Measurements from ENCODE around the gene PSTK. TPM values are rescaled to one million over a fixed set of nuclear protein-coding genes. Genes with fewer than 3 reads are reported as not detected.

PSTK gene
- polyA plus RNA-seq, 1 donor from 2014 or later: 21.0 TPM

DNA sequence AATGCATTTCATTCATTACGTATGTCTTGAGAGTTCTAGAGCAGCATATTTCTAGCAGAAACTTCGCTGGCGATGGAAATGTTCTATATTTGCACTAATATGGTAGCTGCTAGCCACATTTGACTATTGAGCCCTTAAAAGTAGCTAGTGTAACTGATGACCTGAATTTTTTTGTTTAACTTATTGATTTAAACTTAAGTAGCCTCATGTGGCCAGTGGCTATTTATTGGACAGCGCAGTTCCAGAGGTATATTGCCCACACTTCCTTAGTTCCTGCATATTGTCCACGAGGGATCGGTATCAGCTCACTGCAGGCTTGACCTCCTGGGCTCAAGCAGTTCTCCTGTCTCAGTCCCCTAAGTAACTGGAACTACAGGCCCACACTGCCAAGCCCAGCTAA lies 3.7 kb downstream of the PSTK start:
- Histone ChIP-seq H3K36me3 (ENCODE audit: insufficient read depth, low read length) (peaks cover 5% of the 10 kb centered on the region), H3K4me2 (ENCODE audit: low read length) (no peak overlapping the region)
- TF ChIP-seq, protein P1, sequence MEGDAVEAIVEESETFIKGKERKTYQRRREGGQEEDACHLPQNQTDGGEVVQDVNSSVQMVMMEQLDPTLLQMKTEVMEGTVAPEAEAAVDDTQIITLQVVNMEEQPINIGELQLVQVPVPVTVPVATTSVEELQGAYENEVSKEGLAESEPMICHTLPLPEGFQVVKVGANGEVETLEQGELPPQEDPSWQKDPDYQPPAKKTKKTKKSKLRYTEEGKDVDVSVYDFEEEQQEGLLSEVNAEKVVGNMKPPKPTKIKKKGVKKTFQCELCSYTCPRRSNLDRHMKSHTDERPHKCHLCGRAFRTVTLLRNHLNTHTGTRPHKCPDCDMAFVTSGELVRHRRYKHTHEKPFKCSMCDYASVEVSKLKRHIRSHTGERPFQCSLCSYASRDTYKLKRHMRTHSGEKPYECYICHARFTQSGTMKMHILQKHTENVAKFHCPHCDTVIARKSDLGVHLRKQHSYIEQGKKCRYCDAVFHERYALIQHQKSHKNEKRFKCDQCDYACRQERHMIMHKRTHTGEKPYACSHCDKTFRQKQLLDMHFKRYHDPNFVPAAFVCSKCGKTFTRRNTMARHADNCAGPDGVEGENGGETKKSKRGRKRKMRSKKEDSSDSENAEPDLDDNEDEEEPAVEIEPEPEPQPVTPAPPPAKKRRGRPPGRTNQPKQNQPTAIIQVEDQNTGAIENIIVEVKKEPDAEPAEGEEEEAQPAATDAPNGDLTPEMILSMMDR (IDR thresholded peaks at IDR 0.05; ENCODE audit: poor library complexity, severe bottlenecking): no peak
- TF ChIP-seq RAD21 (conservative IDR thresholded peaks at IDR 0.05) (no peak), EZH2 (IDR thresholded peaks at IDR 0.05; ENCODE audit: borderline replicate concordance, insufficient read depth, low read length, poor library complexity, severe bottlenecking) (no peak), EP300 (conservative IDR thresholded peaks at IDR 0.05; ENCODE audit: poor library complexity, severe bottlenecking) (no peak), TAF1 (IDR thresholded peaks at IDR 0.05; ENCODE audit: low read depth) (no peak), SMC3 (conservative IDR thresholded peaks at IDR 0.05; ENCODE audit: poor library complexity) (no peak), MXI1 (conservative IDR thresholded peaks at IDR 0.05; ENCODE audit: poor library complexity, severe bottlenecking) (no peak), POLR2AphosphoS5 (IDR thresholded peaks at IDR 0.05) (no peak)
- TF ChIP-seq, protein P2, sequence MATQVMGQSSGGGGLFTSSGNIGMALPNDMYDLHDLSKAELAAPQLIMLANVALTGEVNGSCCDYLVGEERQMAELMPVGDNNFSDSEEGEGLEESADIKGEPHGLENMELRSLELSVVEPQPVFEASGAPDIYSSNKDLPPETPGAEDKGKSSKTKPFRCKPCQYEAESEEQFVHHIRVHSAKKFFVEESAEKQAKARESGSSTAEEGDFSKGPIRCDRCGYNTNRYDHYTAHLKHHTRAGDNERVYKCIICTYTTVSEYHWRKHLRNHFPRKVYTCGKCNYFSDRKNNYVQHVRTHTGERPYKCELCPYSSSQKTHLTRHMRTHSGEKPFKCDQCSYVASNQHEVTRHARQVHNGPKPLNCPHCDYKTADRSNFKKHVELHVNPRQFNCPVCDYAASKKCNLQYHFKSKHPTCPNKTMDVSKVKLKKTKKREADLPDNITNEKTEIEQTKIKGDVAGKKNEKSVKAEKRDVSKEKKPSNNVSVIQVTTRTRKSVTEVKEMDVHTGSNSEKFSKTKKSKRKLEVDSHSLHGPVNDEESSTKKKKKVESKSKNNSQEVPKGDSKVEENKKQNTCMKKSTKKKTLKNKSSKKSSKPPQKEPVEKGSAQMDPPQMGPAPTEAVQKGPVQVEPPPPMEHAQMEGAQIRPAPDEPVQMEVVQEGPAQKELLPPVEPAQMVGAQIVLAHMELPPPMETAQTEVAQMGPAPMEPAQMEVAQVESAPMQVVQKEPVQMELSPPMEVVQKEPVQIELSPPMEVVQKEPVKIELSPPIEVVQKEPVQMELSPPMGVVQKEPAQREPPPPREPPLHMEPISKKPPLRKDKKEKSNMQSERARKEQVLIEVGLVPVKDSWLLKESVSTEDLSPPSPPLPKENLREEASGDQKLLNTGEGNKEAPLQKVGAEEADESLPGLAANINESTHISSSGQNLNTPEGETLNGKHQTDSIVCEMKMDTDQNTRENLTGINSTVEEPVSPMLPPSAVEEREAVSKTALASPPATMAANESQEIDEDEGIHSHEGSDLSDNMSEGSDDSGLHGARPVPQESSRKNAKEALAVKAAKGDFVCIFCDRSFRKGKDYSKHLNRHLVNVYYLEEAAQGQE (IDR thresholded peaks at IDR 0.05; ENCODE audit: borderline replicate concordance): no peak

DNA sequence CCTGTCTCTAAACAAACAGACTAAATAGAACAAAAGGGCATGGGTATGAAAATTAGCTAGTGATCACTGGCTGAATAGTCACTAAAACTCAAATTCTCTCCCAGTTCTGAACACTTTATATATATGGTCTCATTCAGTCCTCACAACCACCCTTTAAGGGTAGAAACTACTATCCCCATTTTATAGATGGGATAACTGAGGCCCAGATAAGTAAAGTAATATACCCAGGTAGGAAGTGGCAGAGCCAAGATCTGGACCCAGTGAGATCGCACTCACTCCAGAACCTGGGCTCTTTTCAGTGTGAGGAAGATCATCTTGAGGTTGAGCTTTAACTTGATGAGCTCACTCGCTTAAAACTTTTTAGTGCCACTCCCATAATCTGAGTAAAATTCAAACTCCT lies 4.5 kb downstream of the PSTK start:
- no peak overlapping the region for H3K9ac ChIP-seq (ENCODE audit: low read length)
- TF ChIP-seq MXI1 (conservative IDR thresholded peaks at IDR 0.05; ENCODE audit: poor library complexity, severe bottlenecking) (no peak), EZH2 (IDR thresholded peaks at IDR 0.05; ENCODE audit: borderline replicate concordance, insufficient read depth, low read length, poor library complexity, severe bottlenecking) (no peak), RAD21 (conservative IDR thresholded peaks at IDR 0.05) (no peak), EP300 (conservative IDR thresholded peaks at IDR 0.05; ENCODE audit: poor library complexity, severe bottlenecking) (no peak), SMC3 (conservative IDR thresholded peaks at IDR 0.05; ENCODE audit: poor library complexity) (no peak), TAF1 (IDR thresholded peaks at IDR 0.05; ENCODE audit: low read depth) (no peak), POLR2AphosphoS5 (IDR thresholded peaks at IDR 0.05) (no peak)
- TF ChIP-seq, protein P2 (IDR thresholded peaks at IDR 0.05; ENCODE audit: borderline replicate concordance): no peak
- TF ChIP-seq, protein P1 (IDR thresholded peaks at IDR 0.05; ENCODE audit: poor library complexity, severe bottlenecking): no peak

More for the DNA sequence above, 3.7 kb downstream of the PSTK start:
- no peak overlapping the region for H2AFZ ChIP-seq (ENCODE audit: low read depth, low read length)
- H3K27ac ChIP-seq (ENCODE audit: low read length): no peak overlapping the region
- H3K9ac ChIP-seq (ENCODE audit: low read length): no peak overlapping the region
- H4K20me1 ChIP-seq (ENCODE audit: insufficient read depth): no peaks in the 10 kb centered on the region
- H3K27me3 ChIP-seq (ENCODE audit: insufficient read depth, low read depth, low read length): no peaks in the 10 kb centered on the region
- H3K4me3 ChIP-seq (ENCODE audit: low read length): no peak overlapping the region
- no peaks in the 10 kb centered on the region for H3K9me3 ChIP-seq (ENCODE audit: low read length)
- no peaks in the 10 kb centered on the region for H3F3A ChIP-seq (ENCODE audit: insufficient read depth, low read length, poor library complexity, severe bottlenecking)
- no peaks in the 10 kb centered on the region for H3K9me2 ChIP-seq (ENCODE audit: insufficient read depth, low read length)
- no peaks in the 10 kb centered on the region for H3K79me2 ChIP-seq (replicated peaks; ENCODE audit: insufficient read depth, low read length)

More for the DNA sequence above, 4.5 kb downstream of the PSTK start:
- H3K27ac ChIP-seq (ENCODE audit: low read length): no peak overlapping the region
- H3F3A ChIP-seq (ENCODE audit: insufficient read depth, low read length, poor library complexity, severe bottlenecking): no peaks in the 10 kb centered on the region
- H3K4me3 ChIP-seq (ENCODE audit: low read length): no peak overlapping the region
- no peak overlapping the region for H2AFZ ChIP-seq (ENCODE audit: low read depth, low read length)
- no peaks in the 10 kb centered on the region for H3K27me3 ChIP-seq (ENCODE audit: insufficient read depth, low read depth, low read length)
- no peak overlapping the region for H3K4me2 ChIP-seq (ENCODE audit: low read length)
- H3K9me2 ChIP-seq (ENCODE audit: insufficient read depth, low read length): no peaks in the 10 kb centered on the region
- H3K79me2 ChIP-seq (replicated peaks; ENCODE audit: insufficient read depth, low read length): no peaks in the 10 kb centered on the region
- H3K9me3 ChIP-seq (ENCODE audit: low read length): no peaks in the 10 kb centered on the region
- no peaks in the 10 kb centered on the region for H4K20me1 ChIP-seq (ENCODE audit: insufficient read depth)
- peaks cover 5% of the 10 kb centered on the region for H3K36me3 ChIP-seq (ENCODE audit: insufficient read depth, low read length)

Data from neural cell (in vitro differentiated cells).